Measurements from ENCODE around the gene ESCO1.
A peak's percentile ranks its signal among the peaks of the same experiment; 100 is the strongest.
"Not testable (repeated sequence)": the region's sequence is repeated elsewhere in the genome, so short reads cannot be mapped to it uniquely, and the experiment has no call there.

ESCO1 gene, protein sequence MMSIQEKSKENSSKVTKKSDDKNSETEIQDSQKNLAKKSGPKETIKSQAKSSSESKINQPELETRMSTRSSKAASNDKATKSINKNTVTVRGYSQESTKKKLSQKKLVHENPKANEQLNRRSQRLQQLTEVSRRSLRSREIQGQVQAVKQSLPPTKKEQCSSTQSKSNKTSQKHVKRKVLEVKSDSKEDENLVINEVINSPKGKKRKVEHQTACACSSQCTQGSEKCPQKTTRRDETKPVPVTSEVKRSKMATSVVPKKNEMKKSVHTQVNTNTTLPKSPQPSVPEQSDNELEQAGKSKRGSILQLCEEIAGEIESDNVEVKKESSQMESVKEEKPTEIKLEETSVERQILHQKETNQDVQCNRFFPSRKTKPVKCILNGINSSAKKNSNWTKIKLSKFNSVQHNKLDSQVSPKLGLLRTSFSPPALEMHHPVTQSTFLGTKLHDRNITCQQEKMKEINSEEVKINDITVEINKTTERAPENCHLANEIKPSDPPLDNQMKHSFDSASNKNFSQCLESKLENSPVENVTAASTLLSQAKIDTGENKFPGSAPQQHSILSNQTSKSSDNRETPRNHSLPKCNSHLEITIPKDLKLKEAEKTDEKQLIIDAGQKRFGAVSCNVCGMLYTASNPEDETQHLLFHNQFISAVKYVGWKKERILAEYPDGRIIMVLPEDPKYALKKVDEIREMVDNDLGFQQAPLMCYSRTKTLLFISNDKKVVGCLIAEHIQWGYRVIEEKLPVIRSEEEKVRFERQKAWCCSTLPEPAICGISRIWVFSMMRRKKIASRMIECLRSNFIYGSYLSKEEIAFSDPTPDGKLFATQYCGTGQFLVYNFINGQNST

DNA sequence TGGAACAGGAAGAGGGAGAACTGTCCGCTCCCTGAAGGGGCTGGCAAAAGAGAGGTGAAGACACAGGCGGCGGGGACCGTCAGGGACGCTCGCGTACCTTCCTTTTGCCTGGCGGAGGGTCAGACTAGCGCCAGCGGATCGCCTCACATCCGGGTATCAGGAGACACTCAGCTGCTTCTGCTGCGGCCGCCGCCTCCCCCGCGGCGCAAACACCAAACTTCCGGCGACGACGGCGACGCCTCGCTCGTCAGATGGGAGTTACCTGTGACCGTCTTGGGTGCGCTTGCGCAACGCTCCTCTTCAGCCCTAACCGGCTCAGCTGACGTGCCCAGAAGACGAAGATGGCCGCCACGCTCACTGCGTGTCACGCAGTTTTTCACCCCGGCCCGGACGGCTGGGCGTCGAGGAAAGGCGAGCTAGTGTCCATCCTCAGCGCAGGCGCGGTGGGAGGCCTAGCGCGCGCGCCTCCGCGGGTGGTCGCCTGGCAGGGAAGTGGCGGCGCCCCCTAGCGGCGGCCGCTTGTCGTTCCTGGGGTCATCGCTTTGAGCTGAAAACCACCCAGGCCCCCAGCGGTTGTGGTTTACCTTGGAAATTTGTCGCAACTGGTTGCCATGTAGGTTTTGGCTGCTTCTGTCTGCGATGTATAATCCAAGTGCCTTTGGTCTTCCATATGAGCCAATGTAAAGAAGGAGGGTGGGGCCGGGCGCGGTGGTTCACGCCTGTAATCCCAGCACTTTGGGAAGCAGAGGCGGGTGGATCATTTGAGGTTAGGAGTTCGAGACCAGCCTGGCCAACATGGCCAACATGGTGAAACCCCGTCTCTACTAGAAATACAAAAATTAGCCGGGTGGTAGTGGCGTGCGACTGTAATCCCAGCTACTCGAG is at the start of gene ESCO1:
Gene ESCO1 (minus strand): TSS at position 179 of the 885 bp plus-strand sequence. CDS start 25,861 bp downstream, outside the sequence.
- TF ChIP-seq, protein P1, sequence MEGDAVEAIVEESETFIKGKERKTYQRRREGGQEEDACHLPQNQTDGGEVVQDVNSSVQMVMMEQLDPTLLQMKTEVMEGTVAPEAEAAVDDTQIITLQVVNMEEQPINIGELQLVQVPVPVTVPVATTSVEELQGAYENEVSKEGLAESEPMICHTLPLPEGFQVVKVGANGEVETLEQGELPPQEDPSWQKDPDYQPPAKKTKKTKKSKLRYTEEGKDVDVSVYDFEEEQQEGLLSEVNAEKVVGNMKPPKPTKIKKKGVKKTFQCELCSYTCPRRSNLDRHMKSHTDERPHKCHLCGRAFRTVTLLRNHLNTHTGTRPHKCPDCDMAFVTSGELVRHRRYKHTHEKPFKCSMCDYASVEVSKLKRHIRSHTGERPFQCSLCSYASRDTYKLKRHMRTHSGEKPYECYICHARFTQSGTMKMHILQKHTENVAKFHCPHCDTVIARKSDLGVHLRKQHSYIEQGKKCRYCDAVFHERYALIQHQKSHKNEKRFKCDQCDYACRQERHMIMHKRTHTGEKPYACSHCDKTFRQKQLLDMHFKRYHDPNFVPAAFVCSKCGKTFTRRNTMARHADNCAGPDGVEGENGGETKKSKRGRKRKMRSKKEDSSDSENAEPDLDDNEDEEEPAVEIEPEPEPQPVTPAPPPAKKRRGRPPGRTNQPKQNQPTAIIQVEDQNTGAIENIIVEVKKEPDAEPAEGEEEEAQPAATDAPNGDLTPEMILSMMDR (IDR thresholded peaks at IDR 0.05; ENCODE audit: control insufficient read depth, insufficient read depth, low read depth, low read length, missing control alignments), result peak; percentile 75
- DNase-seq (ENCODE audit: low read depth), result peak; percentile 94
- H3K4me3 ChIP-seq (ENCODE audit: control insufficient read depth, low read depth, low read length), result peak within 1 kb of the TSS; percentile 99

DNA sequence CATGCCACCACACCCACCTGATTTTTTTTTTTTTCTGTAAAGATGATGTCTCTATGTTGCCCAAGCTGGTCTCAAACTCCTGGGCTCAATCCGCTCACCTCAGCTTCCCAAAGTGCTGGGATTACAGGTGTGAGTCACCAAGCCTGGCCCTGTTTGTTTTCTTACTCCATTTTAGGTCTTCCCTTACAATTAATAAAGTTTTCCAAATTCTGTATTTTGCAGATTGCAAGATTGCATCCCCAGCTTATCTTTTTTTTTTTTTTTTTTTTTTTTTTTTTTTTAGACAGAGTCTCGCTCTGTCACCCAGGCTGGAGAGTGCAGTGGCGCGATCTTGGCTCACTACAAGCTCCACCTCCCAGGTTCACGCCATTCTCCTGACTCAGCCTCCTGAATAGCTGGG is 39.9 kb upstream of the ESCO1 start:
- H3K4me3 ChIP-seq (ENCODE audit: control insufficient read depth, low read depth, low read length), result not testable (repeated sequence)

GRCh38 chr18:21638822-21639221 is 38.3 kb upstream of the ESCO1 start:
- TF ChIP-seq, protein P1 (IDR thresholded peaks at IDR 0.05; ENCODE audit: control insufficient read depth, insufficient read depth, low read depth, low read length, missing control alignments), result no peak
- H3K4me3 ChIP-seq (ENCODE audit: control insufficient read depth, low read depth, low read length), result no peak overlapping the region
- no peak for DNase-seq (ENCODE audit: low read depth)

More for the DNA sequence above, 39.9 kb upstream of the ESCO1 start:
- not testable (repeated sequence) for DNase-seq (ENCODE audit: low read depth)

GRCh38 chr18:21636769-21637168 is 36.3 kb upstream of the ESCO1 start:
- DNase-seq (ENCODE audit: low read depth), result no peak
- no peak overlapping the region for H3K4me3 ChIP-seq (ENCODE audit: control insufficient read depth, low read depth, low read length)
- TF ChIP-seq, protein P1 (IDR thresholded peaks at IDR 0.05; ENCODE audit: control insufficient read depth, insufficient read depth, low read depth, low read length, missing control alignments), result no peak

DNA sequence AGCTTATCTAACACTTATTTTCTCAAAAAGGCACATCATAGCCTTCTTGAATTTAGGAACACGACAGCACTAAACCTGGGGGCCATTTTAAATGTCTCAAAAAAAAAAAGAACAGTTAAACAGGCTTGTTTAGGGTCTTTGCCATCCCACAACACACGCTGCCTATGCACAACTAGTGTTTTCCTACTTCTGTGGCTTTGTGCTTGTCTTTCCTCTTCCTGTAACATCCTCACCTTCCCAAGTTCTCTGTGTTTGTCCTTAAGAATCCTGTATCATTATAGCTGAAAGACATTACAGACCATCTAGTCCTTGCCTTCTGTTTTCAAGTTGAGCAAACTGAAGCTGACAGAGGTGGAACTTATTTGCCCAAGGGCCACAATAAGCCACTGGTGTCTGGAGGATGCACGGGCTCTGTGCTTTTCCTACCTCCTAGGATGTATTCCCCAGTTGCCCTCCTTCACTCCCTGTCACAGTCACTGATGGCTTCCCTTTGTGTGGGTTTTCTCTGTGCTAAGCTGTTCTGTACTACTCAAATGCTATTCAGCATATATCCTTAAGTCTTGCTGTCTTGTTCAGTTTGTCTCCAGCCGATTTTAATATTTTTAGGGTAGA is 34.2 kb upstream of the ESCO1 start:
- TF ChIP-seq, protein P1 (IDR thresholded peaks at IDR 0.05; ENCODE audit: control insufficient read depth, insufficient read depth, low read depth, low read length, missing control alignments), result no peak
- no peak overlapping the region for H3K4me3 ChIP-seq (ENCODE audit: control insufficient read depth, low read depth, low read length)
- no peak for DNase-seq (ENCODE audit: low read depth)

DNA sequence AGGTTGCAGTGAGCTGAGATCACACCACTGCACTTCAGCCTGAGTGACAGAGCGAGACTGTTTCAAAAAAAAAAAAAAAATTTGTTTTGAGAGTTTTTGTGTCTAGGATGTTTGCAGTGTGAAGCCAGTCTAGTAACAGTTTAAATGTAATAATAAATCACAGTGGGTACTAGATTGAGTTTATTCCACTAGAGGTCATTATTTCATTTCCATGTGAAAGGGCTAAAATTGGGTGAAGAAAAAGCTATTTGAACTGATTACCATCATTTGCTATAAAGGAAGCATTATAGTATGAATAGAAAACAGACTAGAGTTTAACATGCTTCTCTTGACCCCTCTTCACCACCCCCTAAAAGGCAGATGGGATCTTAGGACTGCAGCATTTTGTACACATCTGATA is 31.9 kb upstream of the ESCO1 start:
- TF ChIP-seq, protein P1 (IDR thresholded peaks at IDR 0.05; ENCODE audit: control insufficient read depth, insufficient read depth, low read depth, low read length, missing control alignments), result peak; percentile 9
- H3K4me3 ChIP-seq (ENCODE audit: control insufficient read depth, low read depth, low read length), result no peak overlapping the region
- no peak for DNase-seq (ENCODE audit: low read depth)
